Left hindlimb (tissue), 1 donor: ENCODE measurements around the gene FBXO42.

Source experiments
- DNase-seq: peaks from one replicate; pipeline ENCODE4 v3.0.0-alpha.2; 2018

Gene FBXO42

GRCh38 chr1:16199700-16200099, 152.6 kb downstream of the FBXO42 start:
- no peak for DNase-seq

GRCh38 chr1:16199157-16199501, 153.2 kb downstream of the FBXO42 start:
- DNase-seq: no peak

DNA sequence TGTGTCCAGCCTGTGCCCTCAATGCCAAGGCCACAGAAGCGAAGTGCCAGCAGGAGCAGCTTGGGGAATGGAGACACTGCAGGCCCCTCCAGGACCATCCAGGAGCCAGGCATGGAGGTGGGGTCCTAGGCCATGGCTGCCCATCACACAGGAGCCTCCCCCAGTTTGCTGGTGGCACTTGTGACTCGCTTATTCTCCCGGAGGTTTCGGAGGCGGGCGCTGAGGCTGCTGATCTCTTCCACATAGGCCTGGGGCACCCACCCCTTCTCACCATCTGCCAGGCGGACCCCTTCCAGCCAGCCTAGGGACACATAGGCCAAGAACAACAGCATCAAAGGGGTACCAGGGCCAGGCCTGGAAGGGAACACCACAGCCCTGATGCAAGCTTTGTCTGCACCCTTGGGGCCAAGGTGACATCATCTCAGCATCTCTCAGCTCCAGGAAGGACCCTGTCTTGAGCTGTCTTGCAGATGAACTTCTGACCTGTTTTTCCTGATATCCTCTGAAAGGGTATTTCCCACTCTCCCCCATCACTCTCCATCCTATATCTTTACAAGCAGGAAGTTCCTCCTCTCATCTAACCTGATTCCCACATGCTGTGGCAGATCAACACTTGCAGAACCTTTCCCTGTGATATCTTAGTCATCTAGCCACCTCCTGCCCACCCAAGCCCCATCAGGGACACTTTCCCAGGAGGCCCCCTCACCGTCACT, 153.7 kb downstream of the FBXO42 start:
- DNase-seq: no peak

- no peak for DNase-seq
Measured at GRCh38 chr1:16196874-16197273, 155.4 kb downstream of the FBXO42 start.
